DMS53 treated with DMSO at 0.1 percent for 48 hours (cell line): ENCODE results near the gene SP5.
"Not testable (repeated sequence)": the region's sequence is repeated elsewhere in the genome, so short reads cannot be mapped to it uniquely, and the experiment has no call there.

Source experiments
- DNase-seq: peaks from one replicate; lab custom pipeline; 2025; ENCODE audit not compliant: unreplicated experiment; lab: John Stamatoyannopoulos, UW

SP5 gene

GRCh38 chr2:170715062-170715931 lies at the start of gene SP5:
TSS of gene SP5 (plus strand) at chr2:170715337. CDS start at chr2:170715513, 176 bp downstream.
- peak; percentile 79 for DNase-seq

- no peak for DNase-seq
Observed at GRCh38 chr2:170665743-170666142, 49.4 kb upstream of the SP5 start.

GRCh38 chr2:170669909-170670308 lies 45.2 kb upstream of the SP5 start:
- DNase-seq: no peak

DNA sequence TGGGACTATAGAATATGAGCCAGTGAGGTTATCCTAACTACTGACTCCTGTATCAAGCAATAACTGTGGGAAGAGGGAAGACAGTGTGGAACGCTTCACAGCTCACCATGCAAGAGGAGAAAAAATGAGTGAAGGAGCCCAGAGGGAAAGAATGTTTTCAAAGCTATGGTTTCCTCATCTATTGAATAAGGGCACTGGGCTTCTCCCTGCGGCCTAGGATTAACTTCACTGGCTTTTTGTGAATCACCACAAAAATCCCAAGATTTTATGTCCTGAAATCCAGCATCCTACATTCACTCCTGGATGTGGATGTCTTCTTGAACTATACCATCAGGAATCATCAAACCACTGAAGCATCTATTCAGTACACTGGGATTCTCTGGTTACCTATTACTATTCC lies 44.5 kb upstream of the SP5 start:
- DNase-seq: no peak

- DNase-seq: no peak
Observed at GRCh38 chr2:170671079-170671478, 44.1 kb upstream of the SP5 start.

DNA sequence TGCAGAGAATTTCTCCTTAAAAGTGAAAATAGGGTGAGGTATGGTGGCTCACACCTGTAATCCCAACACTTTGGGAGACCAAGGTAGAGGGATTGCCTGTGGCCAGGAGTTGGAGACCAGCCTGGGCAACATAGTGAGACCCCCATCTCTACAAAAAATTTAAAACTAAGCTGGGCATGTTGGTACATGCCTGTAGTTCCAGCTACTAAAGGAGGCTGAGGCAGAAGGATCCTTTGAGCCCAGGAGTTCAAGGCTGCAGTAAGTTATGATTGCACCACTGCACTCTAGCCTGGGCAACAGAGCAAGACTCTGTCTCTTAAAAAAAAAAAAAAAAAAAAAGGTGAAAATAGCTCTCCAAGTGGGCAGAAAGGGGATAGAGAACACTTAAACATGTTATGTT lies 40.9 kb upstream of the SP5 start:
- DNase-seq: not testable (repeated sequence)

- no peak for DNase-seq
Observed at GRCh38 chr2:170675701-170676100, 39.4 kb upstream of the SP5 start.

DNA sequence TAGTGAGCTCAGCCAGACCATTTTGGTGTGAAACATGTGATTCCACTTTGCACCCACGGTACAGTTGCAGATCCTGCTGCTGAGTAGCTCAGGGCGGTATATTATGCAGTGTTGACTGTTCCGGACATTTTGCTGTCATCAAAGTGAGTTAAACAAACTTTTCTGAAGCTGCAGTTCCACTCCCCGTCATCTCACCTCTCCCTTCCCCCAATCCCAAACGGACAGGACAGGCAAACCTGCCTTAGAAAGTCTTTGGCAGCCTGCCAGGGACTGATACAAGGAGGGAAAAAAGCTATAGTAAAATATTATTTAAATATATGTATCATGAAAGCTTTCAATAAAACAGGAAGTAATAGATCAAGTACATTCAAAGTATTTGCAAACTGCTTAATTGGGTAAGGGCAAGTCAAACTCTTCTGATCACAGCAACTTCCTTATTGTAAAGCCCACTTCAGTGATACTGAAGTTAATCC lies 35.5 kb upstream of the SP5 start:
- DNase-seq: peak; percentile 85

GRCh38 chr2:170680172-170680941 lies 34.8 kb upstream of the SP5 start:
- no peak for DNase-seq

DNA sequence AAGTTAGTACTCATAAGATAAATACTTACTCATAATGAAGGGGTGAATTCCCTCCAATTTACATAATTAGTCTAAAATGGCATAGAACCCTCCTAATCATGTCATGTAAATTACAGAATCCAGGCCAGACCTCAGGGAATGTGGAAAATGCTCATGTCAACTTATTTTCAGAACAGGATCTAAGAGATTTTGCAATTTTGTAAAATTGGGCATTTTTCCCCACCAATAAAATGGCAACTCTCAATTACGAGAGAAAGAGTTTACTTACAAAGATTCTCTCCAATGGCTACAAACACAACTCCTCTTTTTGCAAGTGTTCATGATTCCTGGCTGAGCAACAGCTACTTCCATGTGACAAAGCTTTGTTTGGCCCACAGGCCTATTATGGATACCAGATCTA lies 33.8 kb upstream of the SP5 start:
- no peak for DNase-seq

DNA sequence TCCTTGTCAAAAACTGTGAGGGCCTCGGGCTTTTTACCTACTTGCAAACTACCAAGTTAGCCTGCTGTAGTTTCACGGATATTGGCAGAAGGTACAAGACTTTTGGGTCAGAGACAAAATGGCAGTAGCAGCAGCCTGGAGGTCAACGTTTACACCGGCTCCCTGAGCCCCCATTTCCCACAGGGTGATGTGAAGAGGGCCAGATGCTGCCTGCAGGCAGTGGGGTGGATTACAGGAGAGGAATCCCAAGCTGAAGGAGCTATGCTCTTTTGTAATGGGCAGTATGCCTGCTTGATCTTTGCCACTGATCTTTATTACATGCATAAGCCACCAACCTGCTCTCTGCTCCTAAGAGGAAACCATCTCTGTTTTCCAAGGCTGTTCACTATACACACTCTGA lies 29.5 kb upstream of the SP5 start:
- DNase-seq: no peak

GRCh38 chr2:170689481-170689880 lies 25.7 kb upstream of the SP5 start:
- DNase-seq: no peak

GRCh38 chr2:170690640-170691039 lies 24.5 kb upstream of the SP5 start:
- DNase-seq: no peak

DNA sequence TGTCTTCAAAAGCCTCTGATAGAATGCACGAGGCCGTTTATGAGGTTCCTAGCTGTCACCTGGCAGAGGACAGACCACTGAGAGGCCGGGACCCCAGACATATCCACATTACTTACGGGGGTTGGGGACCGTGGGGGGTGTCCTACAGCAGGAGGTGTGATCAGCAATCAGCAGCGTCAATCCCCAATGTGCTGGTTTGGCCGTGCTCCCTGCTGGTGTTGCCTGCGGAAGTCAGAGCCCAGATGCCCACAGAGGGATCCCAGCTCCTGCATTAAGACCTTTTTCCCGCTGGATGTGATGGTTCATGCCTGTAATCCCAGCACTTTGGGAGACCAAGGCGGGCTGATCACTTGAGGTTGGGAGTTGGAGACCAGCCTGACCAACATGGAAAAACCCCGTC lies 20.8 kb upstream of the SP5 start:
- no peak for DNase-seq

GRCh38 chr2:170695521-170696410 lies 19.4 kb upstream of the SP5 start:
- no peak for DNase-seq

GRCh38 chr2:170696948-170697347 lies 18.2 kb upstream of the SP5 start:
- DNase-seq: no peak

- DNase-seq: no peak
Observed at GRCh38 chr2:170701011-170701410, 14.1 kb upstream of the SP5 start.

DNA sequence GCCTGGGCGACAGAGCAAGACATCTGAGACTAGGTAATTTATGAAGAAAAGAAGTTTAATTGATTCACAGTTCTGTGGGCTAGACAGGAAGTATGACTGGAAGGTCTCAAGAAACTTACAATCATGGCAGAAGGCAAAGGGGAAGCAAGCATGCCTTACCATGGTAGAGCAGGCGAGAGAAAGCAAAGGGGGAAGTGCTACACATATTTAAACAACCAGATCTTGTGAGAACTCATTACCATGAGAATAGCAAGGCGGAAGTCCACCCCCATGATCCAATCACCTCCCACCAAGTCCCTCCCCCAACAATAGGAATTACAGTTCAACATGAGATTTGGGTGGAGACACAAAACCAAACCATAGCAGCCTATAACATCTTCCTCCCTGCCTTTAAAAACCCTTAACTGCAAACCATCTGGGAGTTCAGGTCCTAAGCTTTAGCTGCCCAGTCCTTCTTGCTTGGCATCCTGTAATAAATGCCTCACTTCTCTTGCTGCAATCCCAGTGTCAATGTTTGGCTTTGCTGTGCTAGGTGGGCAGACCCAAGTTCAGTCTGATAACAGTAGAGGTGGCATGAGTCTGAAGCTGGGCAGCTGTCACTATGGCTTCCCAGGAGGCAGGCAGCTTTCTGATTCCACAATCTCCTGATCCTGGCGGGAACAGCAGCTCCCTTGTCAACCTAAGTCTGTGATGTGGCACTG lies 11.2 kb upstream of the SP5 start:
- DNase-seq: no peak

DNA sequence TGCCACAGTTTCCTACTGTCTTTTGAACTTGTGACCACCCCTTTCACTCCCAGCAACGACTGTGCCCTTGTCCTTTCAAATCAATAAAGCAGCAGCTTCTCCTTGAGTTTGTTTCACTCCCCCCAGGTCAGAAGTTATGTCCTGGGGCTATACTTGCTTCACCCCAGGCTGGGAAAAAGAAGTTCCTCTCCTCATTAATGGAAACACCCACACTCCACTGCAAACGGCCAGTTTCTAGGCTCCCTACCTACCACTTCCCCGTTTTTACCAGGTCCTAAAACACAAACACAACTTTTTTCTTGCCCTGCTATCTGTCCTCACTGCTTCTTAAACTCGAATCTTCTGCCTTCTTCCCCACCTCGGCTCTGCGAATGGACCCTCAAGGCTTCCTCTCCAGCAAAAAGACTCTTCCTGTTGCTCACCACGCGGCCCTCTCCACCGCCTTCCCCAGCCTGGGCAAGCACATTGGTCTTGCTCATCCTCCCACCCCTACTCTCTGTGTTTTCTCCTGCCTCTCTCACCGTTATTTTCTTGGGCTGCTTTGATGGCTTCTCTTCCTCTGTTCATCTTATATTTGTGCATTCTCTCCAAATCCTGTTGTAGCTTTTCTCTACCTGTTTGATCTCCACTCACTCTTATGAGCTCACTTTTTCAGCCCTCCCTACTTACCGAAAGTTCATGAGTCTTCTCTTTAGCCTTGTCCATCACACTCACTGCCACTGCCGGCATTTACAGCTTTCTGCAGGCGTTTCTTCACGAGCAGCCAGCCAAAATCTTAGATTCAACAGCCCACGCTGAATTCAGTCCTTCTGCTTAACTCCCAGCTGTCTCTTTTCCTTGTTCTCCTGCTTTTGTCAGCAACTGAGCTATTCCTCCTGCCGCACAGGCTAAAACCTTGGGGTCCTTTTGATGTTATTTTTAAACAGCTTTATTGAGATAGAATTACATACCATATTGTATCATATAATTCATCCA lies 7.0 kb upstream of the SP5 start:
- DNase-seq: no peak
